Measurements from ENCODE around the gene SMPDL3A. TPM values are rescaled to one million over a fixed set of nuclear protein-coding genes. Genes with fewer than 3 reads are reported as not detected.

SMPDL3A gene
- total RNA-seq, 1 experiment from 2014 or later, result 1.8 TPM

DNA sequence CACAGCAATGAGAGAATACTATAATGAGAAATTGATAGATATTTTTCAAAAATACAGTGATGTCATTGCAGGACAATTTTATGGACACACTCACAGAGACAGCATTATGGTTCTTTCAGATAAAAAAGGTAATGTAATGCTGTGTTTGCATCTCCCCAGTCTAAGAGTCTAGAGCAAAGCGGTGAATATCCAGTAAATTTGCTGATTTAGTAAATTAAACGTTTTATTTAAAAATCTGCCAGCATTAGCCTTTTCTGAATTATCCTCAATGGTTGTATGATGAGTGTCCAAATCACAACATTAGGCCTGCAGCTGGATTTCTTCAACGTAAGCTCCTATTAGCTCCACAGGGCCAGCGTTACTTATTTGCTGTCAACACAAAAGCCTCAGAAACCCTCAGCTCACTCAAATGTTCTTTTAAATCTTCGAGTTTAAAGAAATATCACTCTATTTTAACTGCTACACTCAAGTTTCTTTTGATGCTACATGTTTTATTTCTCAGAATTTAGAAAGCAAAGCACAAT, 16.0 kb downstream of the SMPDL3A start:
- no peaks in the 10 kb centered on the region for H3K27me3 ChIP-seq (ENCODE audit: control insufficient read depth, insufficient read depth, low read length)
- no peak for ATAC-seq
- no peak overlapping the region for H3K27ac ChIP-seq (ENCODE audit: low read length)
- no peaks in the 10 kb centered on the region for H3K4me1 ChIP-seq (ENCODE audit: control insufficient read depth, insufficient read depth, low read length)
- intact Hi-C loops (cut with micrococcal nuclease; ENCODE audit: unreplicated experiment), result no loop called here
- in situ Hi-C loops (cut with HindIII; ENCODE audit: low pct_unique_long_range_greater_than_20kb, low sequenced_read_pairs), result no loop called here
- H3K4me3 ChIP-seq (ENCODE audit: low read depth in 2 of 2, low read length in 2 of 2), result no peak overlapping the region
- no TSS peak for BruUV-seq (replicated peaks)
- TF ChIP-seq, protein P1, sequence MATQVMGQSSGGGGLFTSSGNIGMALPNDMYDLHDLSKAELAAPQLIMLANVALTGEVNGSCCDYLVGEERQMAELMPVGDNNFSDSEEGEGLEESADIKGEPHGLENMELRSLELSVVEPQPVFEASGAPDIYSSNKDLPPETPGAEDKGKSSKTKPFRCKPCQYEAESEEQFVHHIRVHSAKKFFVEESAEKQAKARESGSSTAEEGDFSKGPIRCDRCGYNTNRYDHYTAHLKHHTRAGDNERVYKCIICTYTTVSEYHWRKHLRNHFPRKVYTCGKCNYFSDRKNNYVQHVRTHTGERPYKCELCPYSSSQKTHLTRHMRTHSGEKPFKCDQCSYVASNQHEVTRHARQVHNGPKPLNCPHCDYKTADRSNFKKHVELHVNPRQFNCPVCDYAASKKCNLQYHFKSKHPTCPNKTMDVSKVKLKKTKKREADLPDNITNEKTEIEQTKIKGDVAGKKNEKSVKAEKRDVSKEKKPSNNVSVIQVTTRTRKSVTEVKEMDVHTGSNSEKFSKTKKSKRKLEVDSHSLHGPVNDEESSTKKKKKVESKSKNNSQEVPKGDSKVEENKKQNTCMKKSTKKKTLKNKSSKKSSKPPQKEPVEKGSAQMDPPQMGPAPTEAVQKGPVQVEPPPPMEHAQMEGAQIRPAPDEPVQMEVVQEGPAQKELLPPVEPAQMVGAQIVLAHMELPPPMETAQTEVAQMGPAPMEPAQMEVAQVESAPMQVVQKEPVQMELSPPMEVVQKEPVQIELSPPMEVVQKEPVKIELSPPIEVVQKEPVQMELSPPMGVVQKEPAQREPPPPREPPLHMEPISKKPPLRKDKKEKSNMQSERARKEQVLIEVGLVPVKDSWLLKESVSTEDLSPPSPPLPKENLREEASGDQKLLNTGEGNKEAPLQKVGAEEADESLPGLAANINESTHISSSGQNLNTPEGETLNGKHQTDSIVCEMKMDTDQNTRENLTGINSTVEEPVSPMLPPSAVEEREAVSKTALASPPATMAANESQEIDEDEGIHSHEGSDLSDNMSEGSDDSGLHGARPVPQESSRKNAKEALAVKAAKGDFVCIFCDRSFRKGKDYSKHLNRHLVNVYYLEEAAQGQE (IDR thresholded peaks at IDR 0.05; ENCODE audit: insufficient read depth in 1 of 2, low read depth in 2 of 2, low read length in 1 of 2), result no peak
- no peak for TF ChIP-seq SIN3A (IDR thresholded peaks at IDR 0.05; ENCODE audit: borderline replicate concordance, insufficient read depth, low read depth, low read length)
- ChIA-PET POLR2A (no interaction called here), CTCF (no interaction called here)
- DNase-seq (ENCODE audit: low read depth, low spot score), result no peak
- H3K36me3 ChIP-seq (ENCODE audit: control insufficient read depth, insufficient read depth, low read length), result no peaks in the 10 kb centered on the region
- no peaks in the 10 kb centered on the region for H3K9me3 ChIP-seq (ENCODE audit: control insufficient read depth, insufficient read depth, low read depth, low read length)

DNA sequence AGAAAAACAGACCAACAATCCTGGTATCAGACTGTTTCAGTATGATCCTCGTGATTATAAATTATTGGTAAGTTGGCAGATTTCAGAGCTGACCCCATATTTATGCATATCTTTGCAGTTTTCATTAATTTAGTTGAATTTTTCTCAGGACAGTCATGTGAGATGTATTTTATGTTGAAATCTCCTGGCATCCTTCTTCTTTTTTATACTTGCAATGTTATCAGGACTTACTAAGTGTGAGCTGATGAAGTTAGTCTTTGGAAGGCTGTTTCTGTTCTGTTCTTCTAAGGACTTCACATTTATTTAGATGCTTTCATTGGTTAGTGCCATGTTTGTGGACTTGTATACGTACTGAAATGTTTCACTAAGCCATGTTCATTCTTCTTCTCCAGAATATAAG, 17.2 kb downstream of the SMPDL3A start:
- POLR2A ChIA-PET, result no interaction called here

More for the DNA sequence above, 17.2 kb downstream of the SMPDL3A start:
- CTCF ChIA-PET, result no interaction called here
- no TSS peak for BruUV-seq (replicated peaks)
- no peaks in the 10 kb centered on the region for H3K4me1 ChIP-seq (ENCODE audit: control insufficient read depth, insufficient read depth, low read length)
- intact Hi-C loops (cut with micrococcal nuclease; ENCODE audit: unreplicated experiment) (no loop called here), in situ Hi-C loops (cut with HindIII; ENCODE audit: low pct_unique_long_range_greater_than_20kb, low sequenced_read_pairs) (no loop called here)
- ATAC-seq (no peak), DNase-seq (ENCODE audit: low read depth, low spot score) (no peak)
- no peak for TF ChIP-seq SIN3A (IDR thresholded peaks at IDR 0.05; ENCODE audit: borderline replicate concordance, insufficient read depth, low read depth, low read length)
- TF ChIP-seq, protein P1 (IDR thresholded peaks at IDR 0.05; ENCODE audit: insufficient read depth in 1 of 2, low read depth in 2 of 2, low read length in 1 of 2), result no peak
- TF ChIP-seq POLR2AphosphoS5 (IDR thresholded peaks at IDR 0.05; ENCODE audit: low read depth, low read length), result no peak
- TF ChIP-seq TCF7L2 (IDR thresholded peaks at IDR 0.05; ENCODE audit: low read depth, low read length), result no peak
- TF ChIP-seq, protein P2, sequence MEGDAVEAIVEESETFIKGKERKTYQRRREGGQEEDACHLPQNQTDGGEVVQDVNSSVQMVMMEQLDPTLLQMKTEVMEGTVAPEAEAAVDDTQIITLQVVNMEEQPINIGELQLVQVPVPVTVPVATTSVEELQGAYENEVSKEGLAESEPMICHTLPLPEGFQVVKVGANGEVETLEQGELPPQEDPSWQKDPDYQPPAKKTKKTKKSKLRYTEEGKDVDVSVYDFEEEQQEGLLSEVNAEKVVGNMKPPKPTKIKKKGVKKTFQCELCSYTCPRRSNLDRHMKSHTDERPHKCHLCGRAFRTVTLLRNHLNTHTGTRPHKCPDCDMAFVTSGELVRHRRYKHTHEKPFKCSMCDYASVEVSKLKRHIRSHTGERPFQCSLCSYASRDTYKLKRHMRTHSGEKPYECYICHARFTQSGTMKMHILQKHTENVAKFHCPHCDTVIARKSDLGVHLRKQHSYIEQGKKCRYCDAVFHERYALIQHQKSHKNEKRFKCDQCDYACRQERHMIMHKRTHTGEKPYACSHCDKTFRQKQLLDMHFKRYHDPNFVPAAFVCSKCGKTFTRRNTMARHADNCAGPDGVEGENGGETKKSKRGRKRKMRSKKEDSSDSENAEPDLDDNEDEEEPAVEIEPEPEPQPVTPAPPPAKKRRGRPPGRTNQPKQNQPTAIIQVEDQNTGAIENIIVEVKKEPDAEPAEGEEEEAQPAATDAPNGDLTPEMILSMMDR (IDR thresholded peaks at IDR 0.05), result no peak
- H3K9me3 ChIP-seq (ENCODE audit: control insufficient read depth, insufficient read depth, low read depth, low read length), result no peaks in the 10 kb centered on the region
- H3K27me3 ChIP-seq (ENCODE audit: control insufficient read depth, insufficient read depth, low read length), result no peaks in the 10 kb centered on the region
- H3K4me3 ChIP-seq (ENCODE audit: low read depth in 2 of 2, low read length in 2 of 2), result no peak overlapping the region
- H3K36me3 ChIP-seq (ENCODE audit: control insufficient read depth, insufficient read depth, low read length), result no peaks in the 10 kb centered on the region
- no peak overlapping the region for H3K27ac ChIP-seq (ENCODE audit: low read length)

Measured in Panc1 (cell line).